HG03469 (cell line): ENCODE data around the gene C12orf60.

Source experiments
- ATAC-seq: cut with Tn5 transposase; IDR thresholded peaks from one replicate; pipeline ENCODE4 v1.9.1; 2021; ENCODE audit warnings: mild to moderate bottlenecking, moderate library complexity, moderate number of reproducible peaks; ENCODE audit not compliant: unreplicated experiment

C12orf60 gene

GRCh38 chr12:14833952-14834351, 30.5 kb downstream of the C12orf60 start:
- ATAC-seq: no peak

- no peak for ATAC-seq
Observed at GRCh38 chr12:14834509-14834908, 31.0 kb downstream of the C12orf60 start.

DNA sequence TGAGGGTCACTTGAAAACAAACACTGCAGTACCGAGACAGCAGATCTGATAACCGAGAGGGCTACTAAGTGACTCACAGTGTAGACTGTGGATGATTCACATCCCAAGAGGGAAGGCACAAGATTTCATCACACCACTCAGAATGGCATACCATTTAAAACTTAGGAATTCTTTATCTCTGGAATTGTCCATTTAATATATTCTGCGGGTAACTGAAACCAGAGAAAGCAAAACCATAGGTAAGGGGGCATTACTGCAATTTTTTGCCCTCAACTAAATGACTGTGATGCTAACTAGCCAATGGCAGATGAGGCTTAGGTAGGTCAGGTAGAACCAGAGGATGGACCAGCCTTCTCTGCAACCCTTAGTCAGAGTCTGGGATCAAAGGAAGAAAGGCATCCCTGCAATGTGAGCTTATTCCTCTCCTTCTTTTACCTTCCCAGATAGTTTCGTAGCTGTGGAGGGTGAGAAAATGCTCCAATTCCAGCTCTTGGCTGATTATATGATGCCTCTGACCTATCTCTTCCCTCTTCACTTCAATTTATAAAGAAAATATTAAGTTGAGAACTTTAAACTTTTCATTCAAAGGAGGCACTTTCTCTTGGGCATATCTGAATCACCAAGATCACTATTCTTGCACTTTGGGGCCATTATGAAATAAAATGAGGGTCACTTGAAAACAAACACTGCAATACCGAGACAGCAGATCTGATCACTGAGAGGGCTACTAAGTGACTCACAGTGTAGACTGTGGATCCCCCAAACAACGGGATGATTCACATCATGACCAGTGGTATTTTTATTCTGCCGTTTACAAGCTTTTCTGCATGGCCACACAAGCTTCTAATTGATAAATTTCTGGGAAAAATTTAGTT, 33.1 kb downstream of the C12orf60 start:
- ATAC-seq: no peak

GRCh38 chr12:14839262-14839661, 35.8 kb downstream of the C12orf60 start:
- no peak for ATAC-seq

DNA sequence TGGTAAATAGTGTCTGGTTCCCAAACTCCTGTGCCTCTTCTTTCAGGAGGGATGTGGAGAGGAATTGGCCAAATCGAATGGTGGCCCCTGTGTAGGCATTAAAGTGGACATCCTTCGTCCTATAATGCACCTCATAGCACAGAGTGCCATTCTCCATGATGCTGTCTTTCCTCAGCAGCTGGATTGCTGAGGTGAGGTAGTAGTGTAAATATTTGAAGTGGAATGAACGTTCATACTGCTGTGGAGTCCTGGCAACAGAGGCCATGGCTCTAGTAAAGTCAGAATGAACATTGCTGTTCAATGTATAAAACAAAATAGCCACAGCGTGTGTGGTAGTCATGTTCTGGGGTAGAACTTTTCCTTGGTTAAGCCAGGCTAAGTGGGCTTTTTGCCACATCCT, 37.1 kb downstream of the C12orf60 start:
- ATAC-seq: no peak

DNA sequence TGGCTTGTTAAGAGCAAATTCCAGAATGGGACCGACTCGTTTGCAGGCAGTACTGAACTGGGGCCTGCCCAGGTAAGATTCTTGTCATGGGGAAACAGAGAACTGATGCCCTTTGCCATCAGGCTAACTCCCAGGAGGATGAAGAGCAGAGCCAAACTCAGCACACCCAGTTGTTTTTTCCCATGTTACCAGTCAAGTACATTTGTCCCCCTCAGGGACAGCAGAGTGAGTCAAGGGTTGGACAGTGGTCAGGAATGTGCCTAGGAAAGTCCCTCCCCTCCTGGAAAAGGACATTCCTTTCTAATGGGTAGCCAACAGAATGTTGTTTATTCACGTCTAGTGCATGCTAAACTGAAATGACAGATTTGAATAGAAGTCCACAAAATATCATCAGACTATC, 38.3 kb downstream of the C12orf60 start:
- no peak for ATAC-seq

GRCh38 chr12:14842315-14842714, 38.8 kb downstream of the C12orf60 start:
- no peak for ATAC-seq

DNA sequence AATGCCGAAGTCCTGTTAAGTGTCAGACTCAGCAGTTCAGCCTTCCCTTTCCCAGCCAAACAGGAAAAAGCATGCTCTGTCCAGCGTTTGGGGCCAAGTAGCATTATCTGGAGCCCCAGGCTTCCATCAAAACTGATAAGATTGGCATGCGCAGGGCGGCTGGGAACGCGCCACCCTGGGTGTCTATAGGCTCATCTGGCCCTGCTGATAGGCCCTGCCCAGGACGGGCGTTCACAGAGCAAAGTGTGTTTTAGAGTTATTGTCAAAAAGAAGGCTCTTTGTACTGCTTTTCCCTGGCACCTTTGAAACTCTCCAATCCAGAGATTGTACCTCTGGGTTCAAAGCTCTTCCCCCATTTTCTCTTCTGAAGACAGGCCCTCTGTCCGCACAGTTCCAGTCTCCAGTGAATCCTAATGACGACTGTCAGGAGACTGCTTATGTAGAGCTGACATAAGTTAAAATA, 40.0 kb downstream of the C12orf60 start, which contains the start of gene ART4:
Gene ART4 (minus strand): TSS at position 102 of the 463 bp plus-strand sequence. CDS start 413 bp downstream, outside the sequence.
- no peak for ATAC-seq

- no peak for ATAC-seq
Observed at GRCh38 chr12:14844401-14844800, 40.9 kb downstream of the C12orf60 start.

- ATAC-seq: peak; percentile 40
Observed at GRCh38 chr12:14845350-14845750, 41.9 kb downstream of the C12orf60 start.

DNA sequence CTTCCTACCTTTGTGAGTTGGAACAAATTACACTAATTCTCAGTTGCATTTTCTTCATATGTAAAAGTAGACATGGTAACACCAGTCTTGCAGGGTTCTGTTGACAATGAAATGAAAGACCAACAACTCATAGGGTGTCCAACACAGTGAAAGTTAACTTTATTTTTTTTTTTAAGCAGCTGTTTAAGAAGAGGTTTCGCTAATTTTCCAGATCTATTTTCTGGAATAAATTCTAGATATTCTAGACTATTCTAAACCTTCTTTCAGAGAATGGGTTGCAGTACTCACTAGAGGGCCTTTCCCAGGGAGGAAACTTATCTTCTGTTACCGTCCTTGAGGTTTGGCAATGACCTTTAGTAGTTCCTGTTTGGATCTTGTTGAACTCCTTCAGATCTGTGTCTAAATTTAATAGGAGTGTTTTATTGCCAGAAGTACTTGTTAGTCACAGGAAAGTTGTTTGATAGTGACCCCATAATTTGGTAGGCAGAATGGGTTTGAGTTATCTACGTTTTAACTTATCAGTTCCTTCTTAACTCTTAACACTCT, 42.6 kb downstream of the C12orf60 start:
- no peak for ATAC-seq

GRCh38 chr12:14846876-14847580, 43.6 kb downstream of the C12orf60 start:
- no peak for ATAC-seq

GRCh38 chr12:14849661-14850060, 46.2 kb downstream of the C12orf60 start:
- no peak for ATAC-seq

DNA sequence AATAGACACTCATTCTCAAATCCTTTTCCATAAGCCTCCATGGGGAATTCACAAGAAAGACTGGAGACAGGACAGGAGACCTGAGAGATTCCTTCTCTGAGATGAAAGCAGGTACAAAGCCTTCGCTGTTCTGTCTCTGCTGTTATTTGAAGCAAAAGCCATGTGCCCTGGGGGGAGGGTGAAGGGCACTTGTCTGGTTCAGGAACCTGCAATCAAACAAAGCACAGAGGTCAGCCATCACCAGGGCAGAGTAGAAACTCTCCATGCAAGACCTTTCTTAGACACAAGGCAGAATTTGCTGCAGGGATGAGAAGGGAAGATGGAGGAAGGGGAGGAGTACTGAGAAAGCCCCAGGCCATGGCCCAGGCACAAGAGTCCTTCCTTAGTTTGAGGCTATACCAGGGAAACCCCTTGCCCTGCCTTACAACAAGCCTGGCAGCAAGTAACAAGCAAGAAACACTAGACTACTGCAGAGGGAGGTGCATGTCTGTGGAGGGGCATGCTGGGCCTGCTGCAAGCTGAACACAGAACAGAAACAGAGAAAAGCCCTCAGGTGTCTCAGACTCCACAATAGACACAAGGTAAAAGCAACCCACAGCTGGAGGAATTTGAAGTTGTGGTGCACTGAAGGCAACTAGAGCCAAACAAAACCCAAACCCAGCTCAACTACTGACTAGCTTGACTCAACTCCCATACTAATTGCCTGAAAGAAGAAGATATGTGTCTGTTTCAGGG, 47.6 kb downstream of the C12orf60 start:
- no peak for ATAC-seq

- ATAC-seq: no peak
Observed at GRCh38 chr12:14852880-14853279, 49.4 kb downstream of the C12orf60 start.

DNA sequence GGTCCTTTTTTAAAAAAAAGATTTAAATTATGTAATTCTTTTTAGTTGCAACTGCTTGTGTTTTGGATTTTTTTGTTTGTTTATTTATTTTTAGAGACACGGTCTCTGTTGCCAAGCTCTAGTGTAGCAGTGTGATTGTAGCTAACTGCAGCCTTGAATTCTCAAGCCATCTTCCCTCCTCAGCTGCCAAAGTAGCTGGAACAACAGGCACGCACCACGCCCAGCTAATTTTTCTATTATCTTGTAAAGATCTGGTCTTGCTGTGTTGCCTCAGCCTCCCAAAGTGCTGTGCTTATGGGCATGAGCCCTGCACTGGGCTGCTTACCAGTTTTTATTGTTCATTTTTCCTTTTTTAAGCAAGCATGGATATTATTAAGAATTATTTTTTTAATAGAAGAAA, 50.5 kb downstream of the C12orf60 start:
- ATAC-seq: no peak

DNA sequence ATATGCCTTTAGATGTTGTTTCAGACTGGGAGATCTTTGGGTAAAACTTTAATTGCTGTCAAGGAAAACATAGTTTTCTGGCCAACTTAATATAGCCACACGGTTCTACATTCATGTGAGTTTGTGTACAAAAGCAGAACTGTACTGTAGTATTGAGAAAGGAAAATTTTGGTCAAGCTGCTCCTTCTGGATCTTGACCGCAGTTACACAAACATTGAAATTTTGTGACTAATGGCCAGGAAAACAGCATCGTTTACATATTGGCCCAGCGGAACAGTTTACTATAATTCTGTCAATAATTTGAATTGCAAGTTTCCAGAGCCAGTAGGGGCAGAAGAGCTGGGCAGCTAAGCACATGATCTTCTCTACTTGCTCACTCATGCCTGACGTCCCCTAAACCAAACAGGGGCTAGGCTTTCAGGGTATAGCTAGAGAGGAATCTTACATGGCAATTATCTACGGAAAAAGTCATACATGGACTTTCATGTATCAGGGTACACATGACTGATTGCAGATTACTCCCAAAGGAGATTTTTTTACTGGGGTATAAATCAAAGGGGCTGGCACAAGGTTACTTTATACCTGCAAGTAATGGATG, 51.2 kb downstream of the C12orf60 start:
- no peak for ATAC-seq

DNA sequence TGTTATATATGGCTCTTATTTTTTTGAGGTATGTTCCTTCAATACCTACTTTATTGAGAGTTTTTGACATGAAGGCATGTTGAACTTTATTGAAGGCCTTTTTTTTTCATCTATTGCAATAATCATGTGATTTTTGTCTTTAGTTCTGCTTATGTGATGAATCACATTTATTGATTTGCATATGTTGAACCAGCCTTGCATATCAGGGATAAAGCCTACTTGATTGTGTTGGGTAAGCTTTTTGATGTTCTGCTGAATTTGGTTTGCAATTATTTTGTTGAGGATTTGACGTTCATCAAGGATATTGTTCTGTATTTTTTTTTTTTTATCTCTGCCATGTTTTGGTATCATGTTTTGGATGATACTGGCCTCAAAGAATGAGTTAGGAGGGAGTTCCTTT, 55.0 kb downstream of the C12orf60 start:
- no peak for ATAC-seq

DNA sequence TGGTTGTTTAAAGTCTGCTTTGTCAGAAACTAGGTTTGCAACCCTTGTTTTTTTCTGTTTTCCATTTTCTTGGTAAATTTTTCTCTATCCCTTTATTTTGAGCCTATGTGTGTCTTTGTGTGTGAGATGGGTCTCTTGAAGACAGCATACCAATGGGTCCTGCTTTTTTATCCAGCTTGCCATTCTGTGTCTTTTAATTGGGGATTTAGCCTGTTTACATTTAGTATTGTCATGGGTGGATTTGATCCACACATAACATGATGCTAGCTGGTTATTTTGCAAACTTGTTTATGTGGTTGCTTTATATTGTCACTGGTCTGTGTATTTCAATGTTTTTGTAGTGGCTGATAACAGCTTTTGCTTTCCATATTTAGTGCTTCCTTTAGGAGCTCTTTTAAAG, 57.0 kb downstream of the C12orf60 start:
- no peak for ATAC-seq

DNA sequence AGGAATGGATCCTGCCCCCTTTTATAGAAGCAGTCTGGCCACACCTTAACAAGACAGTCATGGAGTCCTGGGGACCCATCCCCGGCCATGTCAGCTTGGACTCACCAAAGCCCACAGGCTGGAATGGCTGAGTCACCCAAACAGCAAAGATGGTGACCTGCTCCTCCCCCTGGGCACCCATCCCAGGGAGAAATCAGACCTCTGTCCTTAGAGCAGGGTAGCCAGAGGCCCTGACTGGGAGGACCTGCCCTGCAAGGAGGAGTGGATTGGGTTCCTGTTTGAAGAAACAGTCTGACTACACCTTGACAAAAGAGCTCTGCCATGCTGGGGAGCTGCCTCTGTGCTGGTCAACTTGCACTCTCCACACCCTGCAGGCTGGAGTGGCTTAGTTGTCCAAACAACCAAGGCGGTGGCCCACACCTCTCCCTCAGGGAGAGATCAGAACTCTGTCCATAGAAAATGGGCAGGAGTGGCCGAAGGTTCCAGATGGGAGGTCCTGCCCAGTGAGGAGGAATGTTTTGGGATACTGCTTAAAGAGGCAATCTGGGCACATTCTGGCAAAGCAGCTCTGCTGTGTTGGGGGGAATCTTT, 65.5 kb downstream of the C12orf60 start:
- ATAC-seq: no peak
